Mesodermal cell (in vitro differentiated cells): ENCODE measurements around the gene LRRC9. TPM values are rescaled to one million over a fixed set of nuclear protein-coding genes. Genes with fewer than 3 reads are reported as not detected.
A peak's percentile ranks its signal among the peaks of the same experiment; 100 is the strongest.

ENCODE experiments used
- H3K27ac ChIP-seq: 2 replicates; pipeline ENCODE4 v1.7.0; 2013; ENCODE audit warnings: mild to moderate bottlenecking, low read depth, low read length, moderate library complexity; ENCODE audit not compliant: severe bottlenecking
- H3K36me3 ChIP-seq: 2 replicates; pipeline ENCODE4 v1.7.1; 2013; ENCODE audit warnings: mild to moderate bottlenecking, low read length, moderate library complexity; ENCODE audit not compliant: control insufficient read depth, insufficient read depth
- H3K4me1 ChIP-seq: one replicate; pipeline ENCODE4 v1.7.1; 2013; ENCODE audit warnings: mild to moderate bottlenecking, low read length; ENCODE audit not compliant: insufficient read depth, control insufficient read depth, poor library complexity, severe bottlenecking
- H3K4me3 ChIP-seq: 2 replicates; pipeline ENCODE4 v1.7.0; 2013; ENCODE audit warnings: low read length, control low read depth, mild to moderate bottlenecking; ENCODE audit not compliant: insufficient read depth, poor library complexity, severe bottlenecking; ENCODE audit errors: extremely low read depth
- H3K9me3 ChIP-seq: 2 replicates; pipeline ENCODE4 v1.7.1; 2013; ENCODE audit warnings: mild to moderate bottlenecking, low read length, moderate library complexity; ENCODE audit not compliant: control insufficient read depth
- WGBS, 2 experiments: methylation state at CpG; one replicate each; pipeline ENCODE4 v1.1.5; 2013; ENCODE audit warnings: missing lambda C conversion rate in 2 of 2; ENCODE audit not compliant: insufficient coverage in 2 of 2; 5-methylcytosine and 5-hydroxymethylcytosine counted together
- polyA plus RNA-seq, 2 experiments: library from polyadenylated mRNA; stranded (reverse); fragments of 50-300 nt; gene quantifications; one replicate each; pipeline ENCODE4 v1.2.3, GENCODE V29; 2013

The LRRC9 gene
- 0.44 TPM for polyA plus RNA-seq (2013, experiment 1 of 2)
- 1.7 TPM for polyA plus RNA-seq (2013, experiment 2 of 2)

DNA sequence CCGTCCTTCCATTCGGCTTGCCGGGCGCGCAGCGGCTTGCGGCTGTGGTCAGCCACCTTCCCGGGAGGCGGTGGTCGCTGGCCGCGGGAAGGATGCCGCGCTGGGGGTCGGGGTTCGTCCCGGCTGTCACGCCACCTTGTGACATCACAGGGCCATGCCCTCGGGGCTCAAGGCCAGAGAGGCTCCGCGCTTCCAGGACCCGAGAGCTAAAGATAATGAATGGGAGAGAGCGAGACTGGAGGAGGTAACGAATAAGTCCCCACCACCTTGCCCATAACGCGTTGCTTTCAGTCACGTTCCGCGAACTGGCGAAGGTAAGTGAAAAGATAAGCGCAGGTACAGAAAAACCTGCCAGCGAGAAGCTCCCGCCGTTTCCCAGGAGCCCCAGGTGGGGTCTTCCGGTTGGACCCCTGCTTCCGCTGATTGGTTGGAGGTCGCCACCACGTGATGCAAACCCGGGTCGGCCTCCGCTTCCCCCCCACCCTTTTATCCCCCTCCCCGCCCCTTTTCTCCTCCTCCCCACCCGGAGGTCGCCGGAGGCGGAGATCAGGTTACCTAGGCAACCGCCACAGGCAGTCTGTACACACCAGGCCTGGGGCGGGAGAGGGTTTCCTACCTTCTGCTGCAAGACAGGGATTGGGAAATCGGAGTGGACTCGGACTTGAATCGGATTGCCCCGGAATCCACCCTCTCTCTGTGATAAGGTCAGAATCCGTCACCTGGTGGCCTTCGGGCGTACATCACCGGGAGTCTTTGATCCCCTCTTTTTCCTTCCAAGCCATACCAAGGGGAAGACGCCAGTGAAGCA is at the start of gene LRRC9:
Gene LRRC9, plus strand, starts transcription at position 575 of the 808 bp plus-strand sequence.
- H3K9me3 ChIP-seq = no peaks in the 10 kb centered on the region
- no peaks in the 10 kb centered on the region for H3K36me3 ChIP-seq
- no peaks in the 10 kb centered on the region for H3K4me1 ChIP-seq
- H3K27ac ChIP-seq = peak within 1 kb of the TSS; percentile 88
- 0 to 1% methylated on average over 33 to 39 of the region's 57 CpGs for WGBS, 2 experiments
- H3K4me3 ChIP-seq = peak within 1 kb of the TSS; percentile 63

DNA sequence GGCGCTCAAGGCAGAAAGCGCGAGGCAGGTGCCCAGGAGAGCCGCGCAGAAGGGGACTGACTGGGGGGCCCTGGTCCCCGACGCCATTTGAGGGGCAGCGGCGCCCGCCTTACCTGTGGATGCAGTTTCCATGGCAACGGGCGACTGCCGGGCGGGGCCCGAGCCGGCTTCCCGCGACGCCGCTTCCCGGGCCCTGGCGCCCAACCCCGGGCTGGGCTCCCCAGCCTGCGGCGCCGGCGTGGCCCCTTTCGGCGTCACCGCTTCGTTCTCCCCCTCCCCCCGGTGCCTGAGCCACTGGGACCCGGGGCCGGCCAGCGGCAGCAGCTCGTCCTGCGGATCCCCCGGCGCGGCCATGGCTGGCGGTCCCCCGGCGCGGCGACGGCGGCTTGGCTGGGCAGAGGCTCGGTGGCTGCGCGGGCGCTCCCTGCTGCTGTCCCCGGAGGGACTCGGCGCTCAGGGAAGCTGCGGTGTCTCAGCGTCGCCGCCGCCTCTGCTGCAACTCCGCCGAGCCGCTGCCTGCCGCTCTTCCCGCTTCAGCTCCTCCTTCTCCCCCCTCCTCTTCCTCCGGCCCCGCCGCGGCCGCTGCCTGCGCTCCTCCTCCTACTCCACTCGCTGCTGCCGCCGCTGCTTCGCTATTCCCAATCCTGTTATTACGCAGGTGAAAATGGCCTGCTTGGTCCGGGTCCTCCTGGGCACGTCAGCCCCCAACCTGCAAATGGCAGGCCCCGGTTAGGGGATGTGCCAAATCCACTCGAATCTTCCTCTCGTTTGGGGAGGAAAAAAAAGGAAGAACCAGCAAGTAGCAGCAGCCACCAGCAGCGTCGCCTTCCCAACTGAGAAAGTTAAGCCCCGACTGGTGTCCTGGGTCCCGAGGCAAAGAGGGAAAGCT is 49.4 kb upstream of the LRRC9 start, which contains the start of gene RTN1:
Gene RTN1, minus strand, starts transcription at position 500 of the 889 bp plus-strand sequence. Its CDS starts 146 bp downstream, at position 354.
- WGBS, 2 experiments = 1% methylated on average over 57 to 62 of the region's 84 CpGs
- Histone ChIP-seq H3K36me3 (no peaks in the 10 kb centered on the region), H3K4me3 (peak within 1 kb of the TSS; percentile 51), H3K9me3 (no peaks in the 10 kb centered on the region), H3K4me1 (peaks cover 12% of the 10 kb centered on the region), H3K27ac (no peak within 1 kb of the TSS)

DNA sequence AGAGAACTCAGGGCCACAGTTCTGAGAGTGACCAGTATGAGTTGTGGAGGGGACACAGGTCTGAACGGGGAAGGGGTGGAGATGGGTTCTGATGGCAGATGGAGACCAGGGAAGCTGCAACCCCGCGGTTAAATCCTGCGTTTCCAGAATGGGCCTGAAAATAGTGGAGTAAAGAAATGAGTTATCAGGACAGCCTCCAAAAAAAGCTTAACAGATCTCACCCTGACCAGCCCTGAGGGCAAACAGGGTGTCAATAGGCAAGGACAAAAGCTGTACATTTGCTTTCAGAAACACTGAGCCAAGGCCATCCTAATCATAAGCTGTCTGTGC is 48.8 kb upstream of the LRRC9 start:
- Histone ChIP-seq H3K4me1 (peaks cover 12% of the 10 kb centered on the region), H3K4me3 (peak overlapping the region; percentile 51), H3K9me3 (no peaks in the 10 kb centered on the region), H3K27ac (no peak overlapping the region), H3K36me3 (no peaks in the 10 kb centered on the region)
- WGBS, 2 experiments = 5 to 8% methylated on average over 4 of the region's 4 CpGs

DNA sequence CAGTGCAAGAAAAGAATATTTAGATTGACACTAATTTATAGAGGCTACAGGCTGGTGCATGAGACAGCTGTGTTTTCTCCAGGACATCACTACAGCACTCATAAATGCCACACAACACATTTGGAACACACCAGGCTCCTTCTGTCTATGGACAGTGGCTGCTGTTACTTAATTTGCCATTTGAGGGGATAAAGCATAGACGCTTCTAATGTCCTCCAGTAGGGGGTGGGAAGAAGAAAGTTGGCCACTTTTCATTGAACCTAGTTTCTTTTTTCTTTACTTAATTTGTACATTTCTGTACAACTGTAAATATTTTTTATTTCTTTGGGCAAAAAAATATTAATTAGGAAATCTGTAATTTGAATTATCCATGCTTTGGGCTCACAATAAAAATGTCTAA is 37.0 kb upstream of the LRRC9 start:
- Histone ChIP-seq H3K4me3 (no peak overlapping the region), H3K4me1 (no peaks in the 10 kb centered on the region), H3K36me3 (no peaks in the 10 kb centered on the region), H3K9me3 (no peaks in the 10 kb centered on the region), H3K27ac (no peak overlapping the region)
- WGBS, 2 experiments = no CpG with 5 or more reads among the region's 1 CpG

DNA sequence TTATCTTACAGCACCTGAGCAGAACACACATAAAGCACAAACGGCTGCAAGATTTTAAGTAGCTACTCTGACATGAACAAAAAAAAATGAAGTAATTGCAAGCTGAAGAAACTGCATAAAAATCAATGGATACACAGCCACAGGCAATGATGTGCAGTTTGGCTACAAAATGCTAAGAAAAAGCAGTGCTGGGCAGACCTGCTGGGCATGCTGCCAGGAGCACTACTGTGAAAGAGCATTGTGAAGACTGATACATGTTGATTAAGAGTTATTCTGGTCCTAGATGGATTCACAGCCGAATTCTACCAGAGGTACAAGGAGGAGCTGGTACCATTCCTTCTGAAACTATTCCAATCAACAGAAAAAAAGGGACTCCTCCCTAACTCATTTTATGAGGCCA is 29.3 kb upstream of the LRRC9 start:
- Histone ChIP-seq H3K36me3 (no peaks in the 10 kb centered on the region), H3K27ac (no peak overlapping the region), H3K4me1 (no peaks in the 10 kb centered on the region), H3K4me3 (no peak overlapping the region), H3K9me3 (no peaks in the 10 kb centered on the region)
- 71% methylated on average over 1 of the region's 2 CpGs; no CpG with 5 or more reads in 1 of the 2 experiments for WGBS, 2 experiments

DNA sequence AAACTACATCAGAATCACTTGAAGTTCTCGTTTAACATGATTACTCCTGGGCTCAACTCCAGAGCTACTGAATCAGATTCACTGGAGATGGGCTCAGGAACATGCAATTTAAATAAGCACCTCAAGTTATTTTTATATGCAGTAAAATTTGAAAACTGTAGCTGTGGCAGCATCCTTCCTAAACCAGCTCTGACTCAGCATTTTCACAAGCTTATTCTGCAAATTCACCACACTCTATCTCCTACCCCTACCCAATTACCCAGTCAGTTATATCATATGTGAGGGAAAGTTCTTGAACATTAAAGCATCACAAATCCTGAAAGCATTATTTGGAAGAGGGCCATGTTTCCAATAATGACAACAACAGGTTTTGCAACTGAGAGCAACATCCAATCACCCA is 24.2 kb upstream of the LRRC9 start:
- Histone ChIP-seq H3K4me3 (no peak overlapping the region), H3K27ac (no peak overlapping the region), H3K9me3 (no peaks in the 10 kb centered on the region), H3K36me3 (no peaks in the 10 kb centered on the region), H3K4me1 (no peaks in the 10 kb centered on the region)
- 57 to 71% methylated on average over 1 of the region's 1 CpG for WGBS, 2 experiments

DNA sequence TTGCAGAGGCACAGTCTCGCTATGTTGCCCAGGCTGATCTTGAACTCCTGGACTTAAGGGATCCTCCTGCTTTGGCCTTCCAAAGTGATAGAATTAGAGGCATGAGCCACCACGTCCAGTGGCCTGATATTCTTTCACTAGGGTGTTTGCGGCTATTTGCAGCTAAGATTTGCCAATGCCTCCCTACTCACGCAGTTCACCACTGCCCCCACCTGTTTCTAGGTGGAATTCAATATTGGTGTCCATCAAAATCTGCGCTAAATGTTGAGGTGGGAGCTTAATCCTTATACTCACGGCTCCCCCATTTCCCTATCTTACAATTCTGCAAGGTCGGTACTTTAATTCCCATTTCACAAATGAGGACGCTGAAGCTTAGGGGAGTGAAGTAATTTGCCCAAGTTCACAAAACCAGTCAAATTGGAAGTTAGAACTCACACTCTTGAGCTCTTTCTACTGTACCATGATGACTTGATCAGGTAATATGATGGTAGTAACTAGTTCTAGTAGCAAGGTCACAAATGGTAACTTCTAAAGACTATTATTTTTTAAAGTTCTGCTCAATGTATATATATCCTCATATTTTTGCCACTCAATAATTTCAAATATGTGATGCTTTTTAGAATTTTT is 22.1 kb upstream of the LRRC9 start:
- Histone ChIP-seq H3K27ac (no peak overlapping the region), H3K36me3 (no peaks in the 10 kb centered on the region), H3K4me3 (no peak overlapping the region), H3K4me1 (no peaks in the 10 kb centered on the region), H3K9me3 (no peaks in the 10 kb centered on the region)
- 54 to 88% methylated on average over 1 to 2 of the region's 8 CpGs for WGBS, 2 experiments

DNA sequence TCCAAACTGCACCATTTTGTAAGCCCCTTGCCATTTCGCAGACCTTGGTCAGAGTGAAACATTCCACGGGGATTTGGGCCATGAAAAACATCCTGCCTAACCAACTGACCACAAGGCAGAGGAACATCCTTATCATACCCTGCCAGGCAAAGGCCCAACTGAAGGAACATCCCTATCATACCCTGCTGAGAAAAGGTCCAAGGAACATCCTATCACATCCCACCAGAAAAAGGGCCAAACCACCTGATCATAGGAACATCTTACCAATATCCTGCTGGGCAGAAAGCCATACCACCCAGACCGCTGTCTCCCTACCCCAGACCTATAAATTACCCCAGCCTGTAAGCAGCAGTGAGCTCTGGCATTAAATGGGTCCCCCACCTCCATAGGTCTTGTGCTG is 19.4 kb upstream of the LRRC9 start:
- Histone ChIP-seq H3K9me3 (no peaks in the 10 kb centered on the region), H3K36me3 (no peaks in the 10 kb centered on the region), H3K4me3 (no peak overlapping the region), H3K4me1 (no peaks in the 10 kb centered on the region), H3K27ac (no peak overlapping the region)
- 90 to 92% methylated on average over 3 of the region's 3 CpGs for WGBS, 2 experiments

DNA sequence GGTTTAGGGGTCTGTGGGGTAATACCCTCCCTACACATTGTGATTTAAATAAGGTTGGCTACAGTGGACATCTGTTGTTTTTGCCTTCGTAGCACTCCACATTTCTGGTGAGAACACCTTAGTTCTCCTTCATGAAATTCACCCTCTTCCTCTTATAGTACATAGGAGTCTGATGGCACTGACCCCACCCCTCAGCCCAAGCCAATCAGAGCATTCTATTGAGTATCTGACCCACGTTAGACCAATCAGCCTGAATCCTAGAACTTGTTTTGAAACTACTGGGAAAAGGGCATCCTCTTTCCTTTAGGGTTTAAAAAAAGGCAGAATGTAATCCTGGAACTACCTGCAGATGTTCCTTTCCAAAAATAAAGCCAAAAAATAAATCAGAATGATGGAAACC is 15.8 kb upstream of the LRRC9 start:
- 60% methylated on average over 1 of the region's 2 CpGs; no CpG with 5 or more reads in 1 of the 2 experiments for WGBS, 2 experiments

DNA sequence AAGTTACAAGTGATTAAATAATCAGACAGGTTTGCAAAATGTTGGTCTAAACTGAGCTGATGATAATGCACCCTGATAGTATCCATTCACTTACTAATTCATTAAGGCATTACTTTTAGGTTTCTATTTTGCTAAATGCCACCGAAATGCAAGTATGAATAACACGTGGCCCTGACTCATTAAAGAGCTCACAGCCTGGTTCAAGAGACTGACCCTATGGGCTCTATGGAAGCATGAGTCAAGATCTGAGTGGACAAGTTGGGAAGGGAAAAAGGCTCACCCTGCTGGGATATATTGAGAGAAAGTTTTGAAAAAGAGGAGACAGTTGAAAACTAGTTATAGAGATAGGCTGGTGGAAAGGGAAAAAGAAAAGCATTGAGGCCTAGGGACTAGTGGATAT is 14.8 kb upstream of the LRRC9 start:
- H3K9me3 ChIP-seq = no peaks in the 10 kb centered on the region
- H3K4me1 ChIP-seq = no peaks in the 10 kb centered on the region
- WGBS, 2 experiments = 75 to 100% methylated on average over 1 to 2 of the region's 2 CpGs
- no peaks in the 10 kb centered on the region for H3K36me3 ChIP-seq
- H3K27ac ChIP-seq = no peak overlapping the region
- H3K4me3 ChIP-seq = no peak overlapping the region

More for the DNA sequence above, 15.8 kb upstream of the LRRC9 start:
- Histone ChIP-seq H3K9me3 (no peaks in the 10 kb centered on the region), H3K36me3 (no peaks in the 10 kb centered on the region), H3K4me3 (no peak overlapping the region), H3K27ac (no peak overlapping the region), H3K4me1 (no peaks in the 10 kb centered on the region)
